GM15510 (cell line): ENCODE measurements around the gene PRKG2.

Experiments
- POLR2A ChIP-seq: IDR thresholded peaks from 3 replicates; pipeline ENCODE4 v1.6.1; 2011; ENCODE audit warnings: borderline replicate concordance; ENCODE audit not compliant: insufficient read length; ENCODE audit errors: extremely low read depth

PRKG2 gene

GRCh38 chr4:81146466-81146865 is 68.6 kb downstream of the PRKG2 start:
- TF ChIP-seq POLR2A = no peak

- TF ChIP-seq POLR2A = no peak
Observed at GRCh38 chr4:81143183-81143582, 71.8 kb downstream of the PRKG2 start.

GRCh38 chr4:81142744-81143143 is 72.3 kb downstream of the PRKG2 start:
- TF ChIP-seq POLR2A = no peak

- no peak for TF ChIP-seq POLR2A
Observed at GRCh38 chr4:81137894-81138293, 77.1 kb downstream of the PRKG2 start.

- TF ChIP-seq POLR2A = no peak
Observed at GRCh38 chr4:81137446-81137845, 77.6 kb downstream of the PRKG2 start.

GRCh38 chr4:81136161-81136905 is 78.7 kb downstream of the PRKG2 start:
- no peak for TF ChIP-seq POLR2A

- no peak for TF ChIP-seq POLR2A
Observed at GRCh38 chr4:81135501-81135900, 79.5 kb downstream of the PRKG2 start.

- no peak for TF ChIP-seq POLR2A
Observed at GRCh38 chr4:81131563-81131962, 83.5 kb downstream of the PRKG2 start.

- no peak for TF ChIP-seq POLR2A
Observed at GRCh38 chr4:81131066-81131465, 84.0 kb downstream of the PRKG2 start.

- TF ChIP-seq POLR2A = no peak
Observed at GRCh38 chr4:81130569-81130968, 84.5 kb downstream of the PRKG2 start.

GRCh38 chr4:81120055-81120454 is 95.0 kb downstream of the PRKG2 start:
- no peak for TF ChIP-seq POLR2A

GRCh38 chr4:81118086-81118485 is 96.9 kb downstream of the PRKG2 start:
- TF ChIP-seq POLR2A = no peak

- no peak for TF ChIP-seq POLR2A
Observed at GRCh38 chr4:81116566-81116965, 98.5 kb downstream of the PRKG2 start.

- TF ChIP-seq POLR2A = no peak
Observed at GRCh38 chr4:81113024-81113423, 102.0 kb downstream of the PRKG2 start.

- no peak for TF ChIP-seq POLR2A
Observed at GRCh38 chr4:81109356-81109755, 105.7 kb downstream of the PRKG2 start.

GRCh38 chr4:81106150-81106549 is 108.9 kb downstream of the PRKG2 start:
- no peak for TF ChIP-seq POLR2A

- TF ChIP-seq POLR2A = no peak
Observed at GRCh38 chr4:81102107-81102506, 112.9 kb downstream of the PRKG2 start.
